Measurements from ENCODE around the gene JUN. TPM values are rescaled to one million over a fixed set of nuclear protein-coding genes. Genes with fewer than 3 reads are reported as not detected.

JUN gene
- total and polyA plus RNA-seq, 2 donors (not counting 3 experiments of a cell fraction or from before 2014, with no cell fraction given) = 88.3 to 89.3 TPM

- POLR2A ChIA-PET = no interaction called here
- FAIRE-seq = no peak
- CTCF ChIA-PET = no interaction called here
These were observed 22.1 kb upstream of the JUN start for GRCh38 chr1:58805716-58806571.

More at GRCh38 chr1:58805716-58806571, 22.1 kb upstream of the JUN start:
- no peaks in the 10 kb centered on the region for H3K36me3 ChIP-seq (ENCODE audit: control insufficient read depth in 2 of 2, extremely low read depth in 1 of 2, insufficient read depth in 2 of 2, low read length in 2 of 2)
- no peak overlapping the region for H3K27ac ChIP-seq (ENCODE audit: insufficient read depth, low read depth, low read length)
- no peaks in the 10 kb centered on the region for H3K4me1 ChIP-seq (ENCODE audit: control insufficient read depth, extremely low read depth, insufficient read depth, low read length)
- H3K4me2 ChIP-seq (ENCODE audit: insufficient read depth, low read length) = no peak overlapping the region
- TF ChIP-seq JUN (IDR thresholded peaks at IDR 0.05; ENCODE audit: borderline replicate concordance, insufficient read depth, insufficient read length, low read depth) (no peak), EZH2 (IDR thresholded peaks at IDR 0.05; ENCODE audit: borderline replicate concordance, low read depth, low read length, severe bottlenecking) (no peak), GATA2 (IDR thresholded peaks at IDR 0.05; ENCODE audit: insufficient read depth, insufficient read length, low read depth, low read length) (no peak), POLR2A (IDR thresholded peaks at IDR 0.05; ENCODE audit: low read depth, low read length) (no peak), MYC (IDR thresholded peaks at IDR 0.05; ENCODE audit: low read depth, low read length) (no peak), FOS (IDR thresholded peaks at IDR 0.05; ENCODE audit: borderline replicate concordance, insufficient read depth, low read length) (no peak), POLR2AphosphoS5 (IDR thresholded peaks at IDR 0.05; ENCODE audit: insufficient read depth, low read depth, low read length) (no peak), CTCF (IDR thresholded peaks at IDR 0.05; ENCODE audit: extremely low read depth in 1 of 2, insufficient read depth in 1 of 2, low read depth in 1 of 2, low read length in 2 of 2) (no peak)
- TF ChIP-seq, protein P1, sequence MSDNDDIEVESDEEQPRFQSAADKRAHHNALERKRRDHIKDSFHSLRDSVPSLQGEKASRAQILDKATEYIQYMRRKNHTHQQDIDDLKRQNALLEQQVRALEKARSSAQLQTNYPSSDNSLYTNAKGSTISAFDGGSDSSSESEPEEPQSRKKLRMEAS (IDR thresholded peaks at IDR 0.05; ENCODE audit: insufficient read depth, insufficient read length) = no peak
- intact Hi-C loops (cut with micrococcal nuclease) (no loop called here), dilution Hi-C loops (cut with MboI; ENCODE audit: extremely low pct_ligation_motif_present, low sequenced_read_pairs) (no loop called here)
- no peak overlapping the region for H2AFZ ChIP-seq (ENCODE audit: low read depth, low read length)
- no peak overlapping the region for H3K4me3 ChIP-seq (replicated peaks in 1 of 3; ENCODE audit: insufficient read depth in 1 of 3, low read depth in 1 of 3, low read length in 3 of 3)
- H3K9ac ChIP-seq (replicated peaks; ENCODE audit: extremely low read depth, insufficient read depth, low read length) = no peak overlapping the region
- no peaks in the 10 kb centered on the region for H3K79me2 ChIP-seq (ENCODE audit: control insufficient read depth, insufficient read depth, low read length)
- H3K27me3 ChIP-seq (ENCODE audit: control insufficient read depth in 2 of 2, insufficient read depth in 2 of 2, low read length in 2 of 2) = no peaks in the 10 kb centered on the region
- DNase-seq (ENCODE audit: low read depth, low spot score) = no peak
- no peaks in the 10 kb centered on the region for H3K9me3 ChIP-seq (replicated peaks; ENCODE audit: control insufficient read depth, insufficient read depth, low read length)
- no TSS peak for BruUV-seq (replicated peaks)
- H3K9me1 ChIP-seq (replicated peaks; ENCODE audit: control insufficient read depth, extremely low read depth, insufficient read depth, low read length) = no peaks in the 10 kb centered on the region
- no peaks in the 10 kb centered on the region for H4K20me1 ChIP-seq (replicated peaks; ENCODE audit: control insufficient read depth, extremely low read depth, insufficient read depth, low read length)

Data from endothelial cell of umbilical vein (primary cell).